ENCODE results near the gene SMG1.
A peak's percentile ranks its signal among the peaks of the same experiment; 100 is the strongest.
"Not testable (repeated sequence)": the region's sequence is repeated elsewhere in the genome, so short reads cannot be mapped to it uniquely, and the experiment has no call there.

Gene SMG1

GRCh38 chr16:18932243-18932987 lies 6.2 kb upstream of the SMG1 start:
- no peak for DNase-seq

- no peak for DNase-seq
Measured at GRCh38 chr16:18931756-18932155, 5.5 kb upstream of the SMG1 start.

GRCh38 chr16:18930095-18930494 lies 3.9 kb upstream of the SMG1 start:
- not testable (repeated sequence) for DNase-seq

- DNase-seq: not testable (repeated sequence)
Measured at GRCh38 chr16:18928073-18928472, 1.9 kb upstream of the SMG1 start.

GRCh38 chr16:18925215-18925985 lies 808 bp downstream of the SMG1 start:
- DNase-seq: peak in 3 of 4 experiments; percentile 29 to 60 (median 42)

- not testable (repeated sequence) for DNase-seq
Measured at GRCh38 chr16:18923935-18924334, 2.3 kb downstream of the SMG1 start.

GRCh38 chr16:18923124-18923523 lies 3.1 kb downstream of the SMG1 start:
- DNase-seq: not testable (repeated sequence)

GRCh38 chr16:18909585-18909984 lies 16.6 kb downstream of the SMG1 start:
- DNase-seq: not testable (repeated sequence)

- DNase-seq: not testable (repeated sequence)
Measured at GRCh38 chr16:18908716-18909115, 17.5 kb downstream of the SMG1 start.

- DNase-seq: not testable (repeated sequence)
Measured at GRCh38 chr16:18902778-18903177, 23.4 kb downstream of the SMG1 start.

GRCh38 chr16:18902044-18902443 lies 24.2 kb downstream of the SMG1 start:
- DNase-seq: not testable (repeated sequence)

GRCh38 chr16:18901194-18901593 lies 25.0 kb downstream of the SMG1 start:
- DNase-seq: not testable (repeated sequence)

GRCh38 chr16:18884456-18884855 lies 41.8 kb downstream of the SMG1 start:
- not testable (repeated sequence) for DNase-seq

- not testable (repeated sequence) for DNase-seq
Measured at GRCh38 chr16:18877734-18878133, 48.5 kb downstream of the SMG1 start.

- not testable (repeated sequence) for DNase-seq
Measured at GRCh38 chr16:18877259-18877658, 48.9 kb downstream of the SMG1 start.

GRCh38 chr16:18876301-18876700 lies 49.9 kb downstream of the SMG1 start:
- DNase-seq: not testable (repeated sequence)

GRCh38 chr16:18869043-18869771 lies 57.0 kb downstream of the SMG1 start:
- DNase-seq: not testable (repeated sequence)

- DNase-seq: not testable (repeated sequence)
Measured at GRCh38 chr16:18866277-18866823, 59.9 kb downstream of the SMG1 start.

- DNase-seq: not testable (repeated sequence)
Measured at GRCh38 chr16:18862891-18863290, 63.3 kb downstream of the SMG1 start.

GRCh38 chr16:18855196-18855595 lies 71.0 kb downstream of the SMG1 start:
- DNase-seq: no peak

GRCh38 chr16:18853694-18854093 lies 72.5 kb downstream of the SMG1 start:
- no peak for DNase-seq

GRCh38 chr16:18852647-18853046 lies 73.6 kb downstream of the SMG1 start:
- DNase-seq: no peak

GRCh38 chr16:18846416-18846815 lies 79.8 kb downstream of the SMG1 start:
- no peak for DNase-seq

All from activated naive CD4-positive, alpha-beta T cell (primary cell).